SK-N-SH treated with all-trans-retinoic acid at 6 μM for 48 hours (cell line): ENCODE measurements around the gene MED16.

ENCODE experiments used
- ATAC-seq: fragments of 200-7000 bp; cut with Tn5 transposase; 3 replicates; pipeline ENCODE4 v1.9.1; 2020; ENCODE audit warnings: mild to moderate bottlenecking, moderate library complexity
- ARNTL ChIP-seq: fragments of 450-650 bp; formaldehyde crosslinking; IDR thresholded peaks from 2 replicates; pipeline ENCODE4 v1.5.0; 2020; ENCODE audit warnings: low read depth, mild to moderate bottlenecking, moderate library complexity, borderline replicate concordance
- GLIS3 ChIP-seq: fragments of 250-450 bp; sonication (Bioruptor Pico); IDR thresholded peaks from 2 replicates; pipeline ENCODE4 v1.5.0; 2020; ENCODE audit warnings: mild to moderate bottlenecking, moderate library complexity
- ISL1 ChIP-seq: fragments of 250-450 bp; sonication (Bioruptor Pico); IDR thresholded peaks from 2 replicates; pipeline ENCODE4 v2.1.2; 2022; ENCODE audit warnings: mild to moderate bottlenecking, moderate library complexity
- OSR1 ChIP-seq: fragments of 250-450 bp; sonication (Bioruptor Pico); IDR thresholded peaks from 2 replicates; pipeline ENCODE4 v1.8.0; 2022; ENCODE audit warnings: moderate library complexity, mild to moderate bottlenecking, inconsistent platforms
- PPARA ChIP-seq: fragments of 250-450 bp; sonication (Bioruptor Pico); IDR thresholded peaks from 2 replicates; pipeline ENCODE4 v1.5.0; 2020; ENCODE audit warnings: mild to moderate bottlenecking, borderline replicate concordance
- RARB ChIP-seq: fragments of 250-450 bp; sonication (Bioruptor Pico); IDR thresholded peaks from 2 replicates; pipeline ENCODE4 v1.8.0; 2021; ENCODE audit warnings: mild to moderate bottlenecking, moderate library complexity
- SNAI2 ChIP-seq: fragments of 250-450 bp; sonication (Bioruptor Pico); IDR thresholded peaks from 2 replicates; pipeline ENCODE4 v1.5.0; 2020; ENCODE audit warnings: mild to moderate bottlenecking, moderate library complexity
- TOX ChIP-seq: fragments of 250-450 bp; sonication (Bioruptor Pico); IDR thresholded peaks from 2 replicates; pipeline ENCODE4 v1.8.0; 2021; ENCODE audit warnings: mild to moderate bottlenecking, moderate library complexity, borderline replicate concordance
- ZC3H10 ChIP-seq: fragments of 250-450 bp; sonication (Bioruptor Pico); IDR thresholded peaks from 2 replicates; pipeline ENCODE4 v1.5.1; 2021; ENCODE audit warnings: mild to moderate bottlenecking, moderate library complexity
- ZFP3 ChIP-seq: fragments of 250-450 bp; sonication (Bioruptor Pico); IDR thresholded peaks from 2 replicates; pipeline ENCODE4 v1.5.0; 2020; ENCODE audit warnings: mild to moderate bottlenecking, moderate library complexity
- ZFP30 ChIP-seq: fragments of 450-650 bp; formaldehyde crosslinking; IDR thresholded peaks from 2 replicates; pipeline ENCODE4 v1.5.0; 2022; ENCODE audit warnings: mild to moderate bottlenecking, moderate library complexity
- ZNF565 ChIP-seq: fragments of 450-650 bp; formaldehyde crosslinking; conservative IDR thresholded peaks from 2 replicates; pipeline ENCODE4 v1.5.0; 2020; ENCODE audit warnings: low read depth, mild to moderate bottlenecking, moderate library complexity
- ZNF70 ChIP-seq: fragments of 450-650 bp; formaldehyde crosslinking; IDR thresholded peaks from 2 replicates; pipeline ENCODE4 v1.5.0; 2020; ENCODE audit warnings: mild to moderate bottlenecking, moderate library complexity
- ZNF8 ChIP-seq: fragments of 450-650 bp; formaldehyde crosslinking; IDR thresholded peaks from 2 replicates; pipeline ENCODE4 v1.5.0; 2020; ENCODE audit warnings: mild to moderate bottlenecking, moderate library complexity
- TF ChIP-seq, protein P1 (sequence below): fragments of 250-450 bp; sonication (Bioruptor Pico); IDR thresholded peaks from 2 replicates; pipeline ENCODE4 v1.5.0; 2020; ENCODE audit warnings: mild to moderate bottlenecking, moderate library complexity
- TF ChIP-seq, protein P2 (sequence below): fragments of 250-450 bp; sonication (Bioruptor Pico); IDR thresholded peaks from 2 replicates; pipeline ENCODE4 v1.8.0; 2020; ENCODE audit warnings: mild to moderate bottlenecking, moderate library complexity, borderline replicate concordance
- TF ChIP-seq, protein P3 (sequence below): fragments of 250-450 bp; sonication (Bioruptor Pico); IDR thresholded peaks from 2 replicates; pipeline ENCODE4 v1.8.0; 2021; ENCODE audit warnings: low read depth, mild to moderate bottlenecking, moderate library complexity, borderline replicate concordance

Gene MED16

DNA sequence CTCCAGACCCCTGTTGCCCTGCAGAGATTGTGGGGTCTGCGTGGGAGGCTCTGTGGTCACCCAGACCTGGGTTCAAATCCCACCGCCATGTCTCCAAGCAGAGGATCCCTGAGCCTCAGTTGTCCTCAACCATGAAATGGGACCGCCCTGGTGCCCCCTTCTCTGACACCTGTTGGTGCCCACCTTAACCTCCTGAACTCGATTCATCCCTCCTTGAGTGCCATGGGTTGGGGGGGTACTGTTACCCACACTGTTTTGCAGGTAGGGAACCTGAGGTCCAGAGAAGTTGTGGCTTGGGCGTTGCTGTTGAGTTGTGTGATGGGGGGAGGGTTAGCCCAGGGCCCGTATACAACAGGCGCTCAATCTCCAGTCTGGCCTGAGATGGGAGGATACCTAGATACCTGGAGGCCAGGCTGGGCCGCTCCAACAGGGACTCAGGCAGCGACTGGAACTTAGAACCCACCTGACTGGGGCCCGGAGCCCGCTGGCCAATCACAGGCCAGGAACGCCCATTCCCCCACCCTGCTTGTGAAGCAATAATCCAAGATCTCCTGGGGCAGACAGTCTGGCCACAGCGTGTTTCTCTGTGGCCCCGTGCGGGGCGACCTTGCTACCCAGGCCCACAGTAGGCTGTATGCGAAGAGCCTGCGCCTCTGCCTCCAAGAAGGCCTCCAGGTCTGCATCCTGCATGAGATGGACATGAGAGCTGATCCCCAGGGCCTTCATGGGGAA is 35.6 kb upstream of the MED16 start:
- ATAC-seq = no peak

DNA sequence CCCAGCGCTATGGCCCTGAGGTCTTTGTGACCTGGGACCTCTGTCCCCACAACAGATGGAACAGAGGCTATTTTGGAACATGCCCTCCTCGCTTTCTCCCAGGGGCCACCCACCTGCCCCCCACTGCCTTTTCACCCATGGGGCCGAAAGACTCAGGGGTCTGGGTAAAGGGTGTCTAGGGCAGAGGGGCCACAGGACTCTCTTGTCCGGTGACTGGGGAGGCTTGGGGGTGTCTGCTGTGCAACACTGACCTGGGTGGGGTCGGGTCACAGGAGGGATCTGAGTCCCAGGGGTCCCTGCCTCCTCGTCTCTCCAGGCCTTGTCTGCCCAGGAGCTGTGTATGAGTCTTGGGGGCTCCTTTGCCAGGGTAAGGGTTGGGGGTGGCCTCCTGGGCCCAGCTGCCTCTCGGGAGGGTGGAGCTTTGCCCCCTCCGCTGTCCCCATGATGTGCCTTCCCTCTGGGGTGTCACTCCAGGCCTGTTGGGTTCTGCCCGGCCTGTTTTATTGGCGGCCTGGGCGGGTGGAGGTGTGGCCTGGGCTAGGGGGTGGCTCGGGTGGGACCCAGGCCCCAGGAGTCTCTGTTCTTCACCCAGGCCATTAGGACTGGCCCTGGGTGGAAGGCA is 34.9 kb upstream of the MED16 start:
- ATAC-seq = no peak
- no peak for TF ChIP-seq OSR1

More for the DNA sequence above, 35.6 kb upstream of the MED16 start:
- TF ChIP-seq SNAI2 (no peak), GLIS3 (CRISPR knock-in tag) (no peak)

DNA sequence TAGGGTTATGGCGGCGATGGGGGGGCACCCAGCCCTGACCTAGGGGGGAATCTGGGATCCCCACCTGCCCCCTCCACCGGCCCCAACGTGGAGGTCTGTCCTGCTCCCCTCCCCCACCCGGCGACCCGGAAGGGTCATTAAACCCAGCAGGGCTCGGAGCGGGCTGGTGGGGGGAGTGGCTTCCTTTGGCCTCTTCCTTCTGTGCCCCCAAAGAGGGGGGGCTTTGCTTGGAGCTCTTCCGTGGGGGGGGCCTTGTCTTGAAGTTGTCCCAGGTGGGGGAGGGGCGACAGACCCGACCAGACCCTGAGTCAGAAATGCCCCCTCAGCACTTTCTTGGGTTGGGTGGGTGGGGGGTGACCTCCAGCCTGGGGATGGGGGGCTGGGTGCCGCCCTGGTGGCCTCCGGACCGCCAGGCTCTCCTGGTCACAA is 34.4 kb upstream of the MED16 start:
- TF ChIP-seq ARNTL (CRISPR knock-in tag) (no peak), ZNF565 (CRISPR knock-in tag) (no peak), GLIS3 (CRISPR knock-in tag) (no peak), ZNF70 (no peak)
- TF ChIP-seq, protein P1, sequence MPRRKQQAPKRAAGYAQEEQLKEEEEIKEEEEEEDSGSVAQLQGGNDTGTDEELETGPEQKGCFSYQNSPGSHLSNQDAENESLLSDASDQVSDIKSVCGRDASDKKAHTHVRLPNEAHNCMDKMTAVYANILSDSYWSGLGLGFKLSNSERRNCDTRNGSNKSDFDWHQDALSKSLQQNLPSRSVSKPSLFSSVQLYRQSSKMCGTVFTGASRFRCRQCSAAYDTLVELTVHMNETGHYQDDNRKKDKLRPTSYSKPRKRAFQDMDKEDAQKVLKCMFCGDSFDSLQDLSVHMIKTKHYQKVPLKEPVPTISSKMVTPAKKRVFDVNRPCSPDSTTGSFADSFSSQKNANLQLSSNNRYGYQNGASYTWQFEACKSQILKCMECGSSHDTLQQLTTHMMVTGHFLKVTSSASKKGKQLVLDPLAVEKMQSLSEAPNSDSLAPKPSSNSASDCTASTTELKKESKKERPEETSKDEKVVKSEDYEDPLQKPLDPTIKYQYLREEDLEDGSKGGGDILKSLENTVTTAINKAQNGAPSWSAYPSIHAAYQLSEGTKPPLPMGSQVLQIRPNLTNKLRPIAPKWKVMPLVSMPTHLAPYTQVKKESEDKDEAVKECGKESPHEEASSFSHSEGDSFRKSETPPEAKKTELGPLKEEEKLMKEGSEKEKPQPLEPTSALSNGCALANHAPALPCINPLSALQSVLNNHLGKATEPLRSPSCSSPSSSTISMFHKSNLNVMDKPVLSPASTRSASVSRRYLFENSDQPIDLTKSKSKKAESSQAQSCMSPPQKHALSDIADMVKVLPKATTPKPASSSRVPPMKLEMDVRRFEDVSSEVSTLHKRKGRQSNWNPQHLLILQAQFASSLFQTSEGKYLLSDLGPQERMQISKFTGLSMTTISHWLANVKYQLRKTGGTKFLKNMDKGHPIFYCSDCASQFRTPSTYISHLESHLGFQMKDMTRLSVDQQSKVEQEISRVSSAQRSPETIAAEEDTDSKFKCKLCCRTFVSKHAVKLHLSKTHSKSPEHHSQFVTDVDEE = no peak
- TF ChIP-seq, protein P2, sequence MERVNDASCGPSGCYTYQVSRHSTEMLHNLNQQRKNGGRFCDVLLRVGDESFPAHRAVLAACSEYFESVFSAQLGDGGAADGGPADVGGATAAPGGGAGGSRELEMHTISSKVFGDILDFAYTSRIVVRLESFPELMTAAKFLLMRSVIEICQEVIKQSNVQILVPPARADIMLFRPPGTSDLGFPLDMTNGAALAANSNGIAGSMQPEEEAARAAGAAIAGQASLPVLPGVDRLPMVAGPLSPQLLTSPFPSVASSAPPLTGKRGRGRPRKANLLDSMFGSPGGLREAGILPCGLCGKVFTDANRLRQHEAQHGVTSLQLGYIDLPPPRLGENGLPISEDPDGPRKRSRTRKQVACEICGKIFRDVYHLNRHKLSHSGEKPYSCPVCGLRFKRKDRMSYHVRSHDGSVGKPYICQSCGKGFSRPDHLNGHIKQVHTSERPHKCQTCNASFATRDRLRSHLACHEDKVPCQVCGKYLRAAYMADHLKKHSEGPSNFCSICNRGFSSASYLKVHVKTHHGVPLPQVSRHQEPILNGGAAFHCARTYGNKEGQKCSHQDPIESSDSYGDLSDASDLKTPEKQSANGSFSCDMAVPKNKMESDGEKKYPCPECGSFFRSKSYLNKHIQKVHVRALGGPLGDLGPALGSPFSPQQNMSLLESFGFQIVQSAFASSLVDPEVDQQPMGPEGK (CRISPR knock-in tag) = no peak
- no peak for ATAC-seq

DNA sequence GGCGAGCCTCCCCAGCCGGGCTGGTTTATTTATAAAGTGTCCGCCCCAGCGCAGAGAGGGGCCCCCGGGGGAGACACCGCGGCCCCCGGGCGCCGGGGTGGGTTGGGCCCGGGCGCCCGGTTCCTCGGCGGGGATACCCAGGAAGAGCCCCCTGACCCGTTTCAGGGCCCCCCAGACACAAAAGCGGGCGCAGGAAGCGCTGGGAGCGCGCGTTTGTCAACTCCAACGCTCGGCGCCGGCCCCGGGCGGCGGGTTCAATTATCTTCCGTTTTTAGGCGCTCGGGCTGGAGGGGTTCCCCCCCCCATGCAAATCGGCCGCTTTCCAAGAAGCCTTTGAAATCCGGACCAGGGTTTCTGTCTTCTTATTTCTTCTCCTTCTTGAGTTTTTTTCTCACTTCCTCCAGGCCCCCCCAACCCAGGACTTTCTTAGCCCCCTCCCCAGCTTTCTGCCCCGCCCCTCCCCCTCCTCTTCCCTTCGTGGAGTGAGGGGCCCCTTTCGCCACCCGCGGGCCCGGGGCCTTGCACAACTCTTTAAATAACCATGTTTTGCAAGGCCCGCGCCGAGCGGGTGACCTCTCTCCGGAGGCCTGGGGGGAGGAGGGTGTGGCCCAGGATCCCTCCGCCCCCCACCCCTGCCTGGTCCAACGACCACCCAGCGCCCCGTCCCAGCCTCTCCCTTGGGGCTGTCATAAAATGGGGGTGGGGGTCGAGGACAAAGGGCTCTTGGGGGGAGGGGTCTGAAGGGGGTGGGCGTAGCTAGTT is 33.8 kb upstream of the MED16 start:
- TF ChIP-seq, protein P2 (CRISPR knock-in tag) = peak; percentile 94; the same call in 1 of the 2 replicates
- no peak for TF ChIP-seq ZC3H10 (CRISPR knock-in tag)
- ATAC-seq = no peak; the same call in 2 of the 3 replicates

DNA sequence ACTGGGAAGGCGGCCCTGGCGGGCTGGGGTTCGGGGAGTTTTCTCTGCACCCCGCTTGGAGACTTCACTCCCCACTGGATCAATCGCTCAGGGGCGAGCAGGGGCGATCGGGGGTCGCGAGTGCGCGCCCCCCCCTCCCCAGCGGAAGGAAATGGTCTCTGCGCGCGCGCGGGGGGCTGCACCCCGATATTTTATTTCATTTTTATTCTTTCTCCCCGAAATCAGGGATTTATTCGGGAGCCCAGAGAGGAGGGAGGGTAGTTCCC is 33.3 kb upstream of the MED16 start:
- no peak for ATAC-seq
- TF ChIP-seq ZNF565 (CRISPR knock-in tag) = no peak

DNA sequence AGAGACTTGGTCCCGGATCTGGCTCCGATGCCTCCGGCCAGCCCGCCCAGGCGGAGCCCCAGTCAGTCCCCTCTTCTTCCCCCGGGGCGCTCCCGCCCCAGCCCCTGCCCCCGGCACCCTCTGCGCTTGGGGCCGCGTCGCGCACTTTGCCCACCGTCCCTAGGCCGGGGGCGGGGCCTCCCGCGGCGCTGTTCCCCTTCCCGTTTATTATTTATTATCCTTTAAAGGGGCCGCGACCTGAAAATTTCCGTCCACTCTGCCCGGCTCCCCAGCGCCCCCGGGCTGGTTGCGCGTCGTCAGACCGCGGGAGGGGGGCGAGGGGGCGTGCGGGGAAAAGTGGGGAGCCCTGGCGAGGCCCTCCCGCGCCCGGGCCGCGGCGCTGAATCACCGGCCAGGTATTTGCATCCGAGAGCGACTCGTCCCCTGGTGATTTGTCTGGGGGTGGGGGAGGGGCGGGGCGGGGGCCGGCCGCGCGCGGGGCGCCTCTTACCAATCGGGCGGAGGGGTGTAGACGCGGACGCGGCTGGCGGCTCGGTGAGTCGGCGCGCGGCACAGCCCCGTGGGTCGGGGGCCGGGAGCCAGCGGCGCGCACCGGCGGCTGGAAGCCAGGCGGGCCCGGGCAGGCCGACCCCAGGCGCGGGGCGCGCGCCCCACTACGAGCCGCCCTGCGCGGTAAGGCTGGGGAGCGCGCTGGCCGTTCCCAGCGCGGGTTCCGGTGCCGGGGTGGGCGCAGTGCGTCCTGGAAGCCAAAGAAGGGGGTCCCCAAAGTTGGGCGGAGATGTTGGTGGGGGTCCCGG is 32.7 kb upstream of the MED16 start, which contains the start of gene ARID3A:
ARID3A (plus strand) TSS at position 510 of the 797 bp plus-strand sequence. CDS start 3,494 bp downstream, outside the sequence.
- peak; percentile 74 for ATAC-seq
- TF ChIP-seq OSR1 = no peak
- no peak for TF ChIP-seq ISL1 (CRISPR knock-in tag)
- TF ChIP-seq, protein P1 = no peak
- no peak for TF ChIP-seq ZFP30
- no peak for TF ChIP-seq PPARA
- TF ChIP-seq ZC3H10 (CRISPR knock-in tag) = no peak
- no peak for TF ChIP-seq TOX (CRISPR knock-in tag)
- TF ChIP-seq ZNF8 = no peak
- TF ChIP-seq ZFP3 (CRISPR knock-in tag) = no peak
- no peak for TF ChIP-seq RARB
- no peak for TF ChIP-seq SNAI2
- TF ChIP-seq, protein P3, sequence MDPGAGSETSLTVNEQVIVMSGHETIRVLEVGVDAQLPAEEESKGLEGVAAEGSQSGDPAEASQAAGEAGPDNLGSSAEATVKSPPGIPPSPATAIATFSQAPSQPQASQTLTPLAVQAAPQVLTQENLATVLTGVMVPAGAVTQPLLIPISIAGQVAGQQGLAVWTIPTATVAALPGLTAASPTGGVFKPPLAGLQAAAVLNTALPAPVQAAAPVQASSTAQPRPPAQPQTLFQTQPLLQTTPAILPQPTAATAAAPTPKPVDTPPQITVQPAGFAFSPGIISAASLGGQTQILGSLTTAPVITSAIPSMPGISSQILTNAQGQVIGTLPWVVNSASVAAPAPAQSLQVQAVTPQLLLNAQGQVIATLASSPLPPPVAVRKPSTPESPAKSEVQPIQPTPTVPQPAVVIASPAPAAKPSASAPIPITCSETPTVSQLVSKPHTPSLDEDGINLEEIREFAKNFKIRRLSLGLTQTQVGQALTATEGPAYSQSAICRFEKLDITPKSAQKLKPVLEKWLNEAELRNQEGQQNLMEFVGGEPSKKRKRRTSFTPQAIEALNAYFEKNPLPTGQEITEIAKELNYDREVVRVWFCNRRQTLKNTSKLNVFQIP (CRISPR knock-in tag) = no peak
